Jurkat, Clone E6-1 (cell line): Measurements from ENCODE around the gene CD177.
"Not testable (repeated sequence)": the region's sequence is repeated elsewhere in the genome, so short reads cannot be mapped to it uniquely, and the experiment has no call there.

Experiments used
- DNase-seq: peaks from one replicate; pipeline ENCODE4 v3.0.0-alpha.2; 2011; ENCODE audit warnings: low read depth, low spot score
- H3K4me3 ChIP-seq: 2 replicates; pipeline ENCODE4 v1.5.1; 2011; ENCODE audit warnings: mild to moderate bottlenecking, low read length, control low read depth, moderate library complexity

The CD177 gene

DNA sequence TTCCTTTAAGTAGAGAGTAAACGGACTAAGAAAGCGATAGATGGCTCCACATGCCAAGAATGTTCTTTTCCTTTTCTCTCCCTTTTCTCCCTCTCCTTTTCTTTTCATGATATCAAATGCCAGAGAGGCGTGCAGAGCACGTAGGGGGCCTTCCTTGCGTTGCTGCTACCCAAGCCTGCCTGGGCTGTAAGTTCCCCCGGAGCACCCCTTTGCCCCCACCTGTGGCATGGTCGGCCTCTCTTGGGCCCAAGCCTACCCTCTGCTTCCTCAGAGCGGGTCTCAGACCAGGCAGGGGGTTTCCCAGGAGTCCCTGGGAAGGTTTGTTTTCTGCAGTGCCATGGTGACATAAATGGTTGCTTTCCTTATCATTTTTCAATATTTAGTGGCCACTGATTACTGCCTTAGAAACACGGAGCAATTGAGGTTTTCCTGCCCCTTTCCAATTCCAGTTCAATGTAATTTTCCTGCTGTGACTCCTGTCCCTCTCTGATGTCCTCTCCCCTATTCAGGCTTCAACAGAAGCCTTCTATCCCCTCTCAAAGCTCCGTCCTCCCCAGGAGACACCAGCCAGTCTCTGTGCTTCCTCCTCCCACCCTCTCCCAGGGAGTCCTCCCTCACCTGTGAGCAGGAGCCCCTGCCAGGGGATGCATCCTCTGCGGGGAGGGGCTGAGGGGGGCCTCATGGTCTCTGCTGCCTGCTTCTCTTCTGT is 22.6 kb upstream of the CD177 start:
- no peak overlapping the region for H3K4me3 ChIP-seq
- DNase-seq: no peak

DNA sequence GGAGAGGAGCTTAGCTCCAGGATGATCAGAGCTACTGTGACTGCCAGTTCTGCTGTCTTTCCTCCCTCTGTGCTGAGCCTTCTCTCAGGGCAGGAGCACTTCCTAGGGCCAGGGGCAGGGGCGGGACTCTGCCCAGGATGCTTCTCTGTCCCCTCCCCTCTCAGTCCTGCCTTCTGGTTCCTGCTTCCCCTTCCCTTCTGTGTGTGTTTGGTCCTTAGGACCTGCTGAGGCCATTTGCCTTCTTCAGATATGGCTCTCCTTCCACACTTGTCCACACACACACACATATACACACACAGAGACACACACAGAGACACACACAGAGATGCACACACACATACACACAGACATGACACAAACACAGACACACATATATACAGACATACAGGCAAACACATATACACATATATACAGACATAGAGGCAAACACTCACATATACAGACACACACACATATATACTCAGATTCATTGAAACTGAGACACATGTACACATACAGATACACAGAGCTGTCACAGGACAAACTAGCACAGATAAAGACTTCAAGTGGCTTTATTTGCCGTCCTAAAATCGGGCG is 22.0 kb upstream of the CD177 start:
- no peak overlapping the region for H3K4me3 ChIP-seq
- DNase-seq: no peak

DNA sequence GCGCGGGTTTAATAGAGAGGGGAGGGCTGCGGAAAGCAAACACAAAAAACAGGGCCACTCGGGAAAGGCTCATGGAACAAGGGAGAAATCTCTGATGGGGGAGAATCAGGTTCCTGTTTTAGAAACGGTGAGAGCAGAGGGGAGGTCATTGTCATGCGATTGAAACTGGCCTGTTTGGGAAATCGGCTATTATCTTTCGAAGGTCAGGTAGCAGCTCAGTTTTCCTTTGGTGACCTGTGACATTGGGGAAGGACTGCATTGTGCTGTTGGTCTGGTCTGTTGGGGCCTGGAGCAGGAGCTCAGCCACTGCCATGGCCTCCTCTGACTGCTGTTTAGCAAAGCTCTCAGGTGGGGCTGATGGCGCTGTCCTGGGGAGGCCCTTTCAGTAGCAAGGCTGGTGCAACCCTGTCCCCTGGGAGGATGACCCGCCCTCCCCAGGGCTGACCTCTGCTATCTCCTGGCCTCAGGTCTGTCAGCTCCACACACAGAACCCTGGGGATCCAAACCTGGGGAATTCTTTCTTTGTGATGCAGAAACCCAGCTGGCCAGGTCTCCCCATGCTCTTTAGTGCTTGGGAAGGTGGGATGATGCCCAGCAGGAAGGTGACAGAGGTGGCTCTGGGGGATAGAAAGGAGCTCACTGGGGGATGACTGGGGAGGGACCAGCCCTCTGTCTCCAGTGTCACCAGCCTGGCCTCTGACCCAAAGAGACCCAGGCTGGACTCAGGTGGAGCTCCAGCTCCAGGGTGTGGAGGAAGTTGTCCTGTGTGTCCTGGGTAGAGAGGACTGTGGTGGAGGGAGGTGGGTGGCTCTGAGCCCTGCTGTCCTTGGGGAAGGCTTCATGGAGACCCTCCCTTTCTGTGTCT is 21.2 kb upstream of the CD177 start:
- H3K4me3 ChIP-seq: no peak overlapping the region

DNA sequence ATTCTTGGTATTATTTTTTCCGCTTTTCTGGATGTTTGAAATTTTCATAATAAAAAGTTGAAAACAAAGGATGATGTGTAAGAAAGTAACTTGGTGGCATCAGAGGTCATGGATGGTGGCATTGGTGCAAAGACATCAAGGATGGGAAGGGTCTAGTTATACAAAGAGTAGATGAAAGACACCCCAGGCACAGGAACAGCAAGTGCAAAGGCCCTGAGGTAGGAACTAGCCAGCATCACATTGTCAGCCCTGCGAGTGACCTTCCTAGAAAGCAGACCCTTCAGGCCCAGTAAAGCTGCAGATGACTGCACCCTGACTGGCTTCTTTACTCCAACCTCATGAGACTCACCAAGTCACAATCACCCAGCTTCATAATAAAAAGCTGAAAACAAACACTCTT is 17.0 kb upstream of the CD177 start:
- not testable (repeated sequence) for DNase-seq, H3K4me3 ChIP-seq

More for the DNA sequence above, 21.2 kb upstream of the CD177 start:
- DNase-seq: no peak

DNA sequence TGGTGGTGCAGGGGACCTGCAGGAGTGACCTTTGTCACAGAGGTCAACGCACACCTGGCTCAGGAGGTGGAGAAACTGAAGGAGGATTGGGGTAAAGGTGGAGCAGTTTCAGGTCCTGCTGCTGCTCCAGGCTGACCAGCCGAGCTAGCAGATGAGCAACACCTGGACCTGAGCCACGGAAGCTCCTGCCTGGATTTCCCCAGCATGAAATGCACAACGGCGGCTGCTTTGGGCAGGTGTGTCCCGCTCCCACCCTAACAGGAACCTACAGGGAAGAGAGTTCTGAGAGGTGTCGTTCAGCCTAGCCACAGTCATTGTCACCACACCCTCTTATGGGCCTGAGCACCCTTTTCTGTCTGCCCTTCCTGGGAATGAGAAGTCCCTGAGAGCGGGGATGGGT is 15.7 kb upstream of the CD177 start:
- no peak overlapping the region for H3K4me3 ChIP-seq
- DNase-seq: no peak

DNA sequence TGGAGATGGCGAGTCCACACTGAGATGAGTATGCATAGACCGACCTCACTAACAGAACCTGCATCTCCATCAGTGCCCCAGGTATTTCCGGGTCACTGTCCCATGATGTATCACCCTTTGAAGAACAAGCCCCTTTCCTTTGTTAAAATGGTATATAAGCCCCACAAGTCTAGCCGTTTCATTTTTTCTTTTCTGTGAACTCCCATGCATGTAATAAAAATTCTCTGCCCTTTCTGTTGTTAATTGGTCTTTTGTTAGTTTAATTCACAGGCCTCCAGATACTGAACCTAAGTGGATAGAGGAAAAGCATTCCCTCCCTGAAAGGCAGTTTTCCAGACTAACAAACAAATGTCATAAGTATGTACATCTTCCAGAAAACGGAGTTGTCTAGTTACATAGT is 15.0 kb upstream of the CD177 start:
- H3K4me3 ChIP-seq: no peak overlapping the region
- no peak for DNase-seq

DNA sequence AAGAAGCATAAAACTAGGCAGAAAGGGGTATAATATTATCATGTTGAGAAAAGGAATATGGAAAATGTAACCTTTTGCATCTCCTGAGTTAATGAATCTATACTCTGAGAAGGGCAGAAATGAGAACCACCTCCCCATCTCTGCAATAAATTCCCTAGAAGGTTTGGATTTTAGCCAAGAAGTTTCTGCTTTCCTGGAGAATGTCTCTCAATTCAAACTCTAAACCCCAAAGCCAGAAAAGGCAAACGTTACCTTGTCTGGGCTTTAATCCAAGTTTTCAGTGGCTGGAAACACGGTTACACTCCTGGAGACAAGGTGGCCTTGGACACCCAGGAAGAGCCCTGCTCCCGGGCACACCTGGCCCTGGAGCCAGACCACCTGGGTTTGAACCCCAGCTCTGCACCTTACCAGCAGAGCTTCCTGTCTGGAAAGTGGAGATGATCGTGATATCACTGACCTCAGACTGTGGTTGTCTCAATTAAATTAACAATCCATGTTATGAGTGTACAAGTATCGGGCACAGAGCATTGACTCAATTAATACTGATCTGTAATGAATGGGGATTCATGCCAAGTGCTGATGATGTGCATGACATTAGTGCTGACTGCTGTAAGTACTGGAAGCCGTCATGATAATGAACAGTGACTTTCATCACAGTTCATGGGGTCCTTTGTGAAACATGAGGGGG is 14.1 kb upstream of the CD177 start:
- not testable (repeated sequence) for H3K4me3 ChIP-seq, DNase-seq

DNA sequence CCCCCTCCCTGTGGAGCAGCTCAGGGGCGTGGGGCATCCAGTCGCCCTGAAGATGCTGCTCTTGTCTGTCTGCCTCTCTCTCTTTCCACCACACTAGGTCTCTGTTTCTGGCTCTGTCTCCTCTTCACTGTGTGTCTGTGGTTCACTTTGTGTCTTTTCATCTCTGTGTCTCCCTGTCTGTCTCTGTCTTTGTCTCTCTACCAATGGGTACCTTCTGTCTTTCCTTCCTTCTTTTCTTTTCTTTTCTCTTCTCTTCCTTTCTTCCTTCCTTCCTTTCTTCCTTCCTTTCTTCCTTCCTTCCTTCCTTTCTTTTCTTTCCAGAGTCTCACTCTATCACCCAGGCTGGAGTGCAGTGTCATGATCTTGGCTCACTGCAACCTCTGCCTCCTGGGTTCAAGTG is 13.4 kb upstream of the CD177 start:
- DNase-seq, H3K4me3 ChIP-seq: not testable (repeated sequence)

DNA sequence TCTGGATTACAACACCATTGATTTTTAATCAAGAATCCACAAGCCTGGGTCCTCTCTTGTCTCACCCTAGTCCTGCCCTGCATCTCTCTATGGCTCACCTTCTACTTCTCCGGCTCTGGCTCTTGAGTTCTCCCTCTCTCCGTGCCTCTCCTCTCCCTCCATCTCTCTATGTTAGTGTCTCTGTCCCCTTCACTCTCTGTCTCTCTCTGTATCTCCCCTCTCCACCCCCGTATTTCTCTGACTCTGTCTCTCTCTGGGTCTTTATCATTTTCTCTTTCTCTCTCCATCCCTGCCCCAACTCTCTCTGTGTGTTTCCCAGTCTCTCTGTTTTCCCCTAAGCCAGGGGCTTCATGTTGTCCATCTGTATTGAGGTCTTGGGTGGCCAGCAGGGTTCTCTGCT is 12.4 kb upstream of the CD177 start:
- DNase-seq, H3K4me3 ChIP-seq: not testable (repeated sequence)

DNA sequence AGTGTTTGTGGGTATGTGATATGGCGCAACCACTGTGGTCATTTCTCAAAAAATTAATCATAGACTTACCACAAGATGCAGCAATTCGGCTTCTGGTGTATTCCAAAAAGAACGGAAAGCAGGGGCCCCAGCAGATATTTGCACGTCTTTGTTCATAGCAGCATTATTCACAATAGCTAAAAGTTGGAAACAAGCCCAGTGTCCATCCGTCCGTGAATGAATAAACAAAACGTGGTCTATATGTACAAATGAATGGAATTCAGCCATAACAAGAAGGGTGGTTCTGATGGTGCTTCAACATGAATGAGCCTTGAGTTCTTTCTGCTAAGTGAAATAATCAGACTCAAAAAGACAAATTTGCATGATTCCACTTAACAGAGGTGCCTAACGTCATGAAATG is 11.4 kb upstream of the CD177 start:
- DNase-seq, H3K4me3 ChIP-seq: not testable (repeated sequence)

DNA sequence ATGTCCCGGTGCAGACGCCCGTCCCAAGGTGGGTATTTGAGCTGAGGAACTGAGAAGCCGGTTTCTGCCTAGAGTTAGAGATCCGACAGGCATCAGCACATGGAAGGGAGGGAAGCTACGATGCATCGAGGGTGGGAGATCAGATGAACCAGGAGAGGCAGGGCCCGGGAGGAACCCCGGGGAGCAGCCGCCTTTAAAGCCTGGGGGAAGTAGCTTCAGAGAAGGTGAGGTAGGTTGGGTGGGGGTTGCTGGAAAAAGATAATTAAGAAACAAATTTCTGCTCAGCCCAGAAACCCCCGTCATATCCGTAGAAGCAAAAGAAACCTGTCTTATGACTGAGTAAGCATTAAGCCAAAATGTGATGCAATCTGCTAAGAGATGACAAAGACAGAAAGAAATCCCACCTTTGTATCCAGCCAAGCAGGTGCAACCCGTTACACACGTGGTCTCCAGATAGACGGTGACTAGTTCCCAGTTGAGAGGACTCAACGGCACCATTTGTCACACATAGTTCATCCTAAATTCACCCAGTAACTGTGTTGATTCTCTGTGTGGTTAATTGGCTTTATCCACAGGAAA is 9.1 kb upstream of the CD177 start:
- not testable (repeated sequence) for DNase-seq, H3K4me3 ChIP-seq

DNA sequence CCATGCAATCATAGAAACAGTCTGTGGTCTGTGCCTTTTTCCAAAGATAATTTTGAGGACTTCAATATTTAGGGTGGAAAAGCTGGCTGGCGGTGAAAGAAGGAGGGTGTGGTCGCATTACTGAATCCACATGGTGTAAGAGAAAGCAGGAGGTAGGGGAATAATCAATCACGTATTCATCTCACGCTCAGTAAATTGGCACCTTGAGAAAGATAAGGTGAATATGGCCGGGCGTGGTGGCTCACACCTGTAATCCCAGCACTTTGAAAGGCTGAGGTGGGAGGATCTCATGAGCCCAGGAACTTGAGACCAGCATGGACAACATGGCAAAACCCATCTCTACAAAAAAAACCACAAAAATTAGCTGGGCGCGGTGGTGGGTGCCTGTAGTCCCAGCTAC is 3.7 kb upstream of the CD177 start:
- not testable (repeated sequence) for DNase-seq

DNA sequence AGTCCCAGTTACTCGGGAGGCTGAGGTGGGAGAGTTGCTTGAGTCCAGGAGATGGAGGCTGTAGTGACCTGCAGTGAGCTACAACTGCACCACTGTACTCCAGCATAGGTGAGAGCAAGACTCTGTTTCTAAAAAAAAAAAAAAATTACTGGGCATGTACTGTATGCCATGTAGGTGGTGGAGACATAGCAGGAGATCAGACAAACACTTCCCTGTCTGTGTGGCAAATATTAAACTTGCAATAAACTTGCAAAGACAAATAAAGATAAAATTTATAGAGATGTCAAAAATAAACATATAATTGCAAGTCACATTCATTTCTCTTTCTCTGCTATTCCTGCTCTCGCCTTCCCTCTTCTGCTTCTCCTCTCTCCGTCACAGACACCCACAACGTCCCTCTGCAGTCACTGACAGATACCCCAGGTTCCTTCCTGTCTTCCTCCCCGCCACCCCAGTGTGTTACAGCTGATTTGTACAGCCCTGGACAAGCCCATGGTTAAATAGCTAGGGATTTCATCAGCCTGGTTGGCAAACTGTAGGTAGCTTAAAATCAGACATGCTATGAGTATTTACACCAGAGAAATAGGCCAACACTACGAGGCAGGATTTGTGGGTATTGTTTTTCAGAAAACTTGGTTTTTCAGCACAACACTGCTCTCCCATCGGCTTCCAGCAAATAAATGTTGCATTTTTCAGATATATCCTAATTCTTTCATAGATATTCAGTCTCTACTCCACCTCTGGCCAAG is 1.3 kb upstream of the CD177 start:
- no peak overlapping the region for H3K4me3 ChIP-seq
- no peak for DNase-seq

More for the DNA sequence above, 3.7 kb upstream of the CD177 start:
- not testable (repeated sequence) for H3K4me3 ChIP-seq

DNA sequence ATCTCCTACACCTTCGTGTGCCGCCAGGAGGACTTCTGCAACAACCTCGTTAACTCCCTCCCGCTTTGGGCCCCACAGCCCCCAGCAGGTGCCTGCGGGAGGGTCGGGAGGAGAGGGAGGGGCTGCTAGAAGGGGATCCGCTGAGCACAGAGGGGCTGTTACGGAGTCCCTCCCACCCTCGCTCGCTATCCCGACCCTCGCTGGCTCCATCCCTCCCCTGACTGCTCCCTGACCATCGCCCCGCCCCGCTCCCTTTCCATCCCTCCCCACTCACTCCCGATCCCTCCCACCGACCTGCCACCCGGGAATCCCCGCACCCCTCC is 780 bp downstream of the CD177 start:
- DNase-seq: no peak
- no peak overlapping the region for H3K4me3 ChIP-seq

DNA sequence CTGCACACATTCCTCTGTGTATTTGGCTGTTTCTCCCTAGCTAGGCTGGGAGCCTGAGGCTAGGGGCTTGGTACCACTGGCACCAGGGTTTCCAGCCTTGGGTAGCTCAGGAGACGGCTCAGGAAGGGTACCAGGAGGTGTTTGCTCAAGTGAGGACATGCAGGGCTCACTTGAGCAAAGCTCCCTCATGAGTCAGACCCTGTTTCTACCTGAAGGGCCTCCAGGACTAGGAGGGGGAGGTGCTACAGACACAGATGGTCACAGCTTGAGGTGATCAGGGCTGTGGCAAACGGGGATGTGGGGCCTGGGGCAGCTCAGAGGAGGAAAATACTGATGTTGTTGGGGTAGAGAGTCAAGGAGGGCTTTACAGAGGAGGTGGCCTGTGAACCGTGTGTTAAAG is 3.3 kb downstream of the CD177 start:
- not testable (repeated sequence) for H3K4me3 ChIP-seq, DNase-seq

DNA sequence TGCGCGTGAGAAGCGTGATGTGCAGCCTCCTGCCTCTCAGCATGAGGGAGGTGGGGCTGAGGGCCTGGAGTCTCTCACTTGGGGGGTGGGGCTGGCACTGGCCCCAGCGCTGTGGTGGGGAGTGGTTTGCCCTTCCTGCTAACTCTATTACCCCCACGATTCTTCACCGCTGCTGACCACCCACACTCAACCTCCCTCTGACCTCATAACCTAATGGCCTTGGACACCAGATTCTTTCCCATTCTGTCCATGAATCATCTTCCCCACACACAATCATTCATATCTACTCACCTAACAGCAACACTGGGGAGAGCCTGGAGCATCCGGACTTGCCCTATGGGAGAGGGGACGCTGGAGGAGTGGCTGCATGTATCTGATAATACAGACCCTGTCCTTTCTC is 8.7 kb downstream of the CD177 start:
- no peak overlapping the region for H3K4me3 ChIP-seq
- DNase-seq: no peak

DNA sequence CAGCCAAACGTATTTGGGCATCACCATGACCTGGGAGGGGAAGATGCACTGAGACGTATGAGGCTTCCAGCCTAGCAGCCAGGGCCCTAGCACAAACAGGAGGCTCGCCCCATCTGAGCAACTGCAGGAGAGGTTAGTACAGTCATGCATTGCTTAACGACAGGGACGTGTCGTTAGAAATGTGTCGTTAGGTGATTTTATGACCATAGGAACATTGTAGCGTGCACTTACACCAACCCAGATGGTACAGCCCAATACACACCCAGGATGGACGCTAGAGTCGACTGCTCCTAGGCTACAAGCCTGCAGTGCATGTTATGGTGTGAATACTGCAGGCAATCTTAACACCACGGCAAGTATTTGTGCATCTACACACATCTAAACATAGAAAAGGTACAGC is 9.3 kb downstream of the CD177 start:
- H3K4me3 ChIP-seq: no peak overlapping the region
- no peak for DNase-seq

DNA sequence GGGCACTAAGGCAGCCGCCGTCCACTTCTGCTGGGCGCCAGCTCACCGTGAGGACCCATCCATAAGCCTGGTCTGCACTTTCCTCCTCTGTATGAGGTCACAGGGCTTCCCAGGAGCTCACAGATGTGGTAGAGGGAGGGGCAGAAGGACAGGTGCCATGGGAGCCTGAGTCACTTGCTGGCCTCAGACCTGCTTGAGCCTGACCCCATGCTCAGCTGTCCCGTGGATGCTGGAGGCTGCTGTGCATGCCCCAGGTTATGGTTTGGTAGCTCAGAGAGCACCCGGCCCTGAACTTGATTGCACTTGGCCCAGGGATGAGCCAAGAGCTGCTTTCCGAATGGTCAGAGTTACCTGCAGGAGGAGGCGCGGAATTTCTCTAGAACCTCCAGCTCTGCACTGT is 12.2 kb downstream of the CD177 start:
- H3K4me3 ChIP-seq, DNase-seq: not testable (repeated sequence)

DNA sequence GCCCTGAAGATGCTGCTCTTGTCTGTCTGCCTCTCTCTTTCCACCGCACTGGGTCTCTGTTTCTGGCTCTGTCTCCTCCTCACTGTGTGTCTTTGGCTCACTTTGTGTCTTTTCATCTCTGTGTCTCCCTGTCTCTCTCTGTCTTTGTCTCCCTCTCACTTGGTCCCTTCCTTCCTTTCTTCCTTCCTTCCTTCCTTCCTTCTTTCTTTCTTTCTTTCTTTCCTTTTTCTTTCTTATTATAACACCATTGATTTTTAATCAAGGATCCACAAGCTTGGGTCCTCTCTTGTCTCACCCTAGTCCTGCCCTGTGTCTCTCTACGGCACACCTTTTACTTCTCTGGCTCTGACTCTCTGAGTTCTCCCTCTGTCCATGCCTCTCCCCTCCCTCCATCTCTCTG is 14.3 kb downstream of the CD177 start:
- no peak overlapping the region for H3K4me3 ChIP-seq
- DNase-seq: no peak
